ENCODE measurements around the gene MLN. TPM values are rescaled to one million over a fixed set of nuclear protein-coding genes. Genes with fewer than 3 reads are reported as not detected.
A peak's percentile ranks its signal among the peaks of the same experiment; 100 is the strongest.

MLN gene
- total RNA-seq, 1 donor from 2014 or later = not detected

GRCh38 chr6:33788694-33789549 is 14.9 kb downstream of the MLN start, which contains the start of gene LEMD2:
TSS of gene LEMD2 (minus strand) at chr6:33789130. CDS start at chr6:33789116, 14 bp downstream.
- Histone ChIP-seq H3K36me3 (ENCODE audit: control insufficient read depth, insufficient read depth, low read length) (peaks cover 12% of the 10 kb centered on the region), H3K27me3 (ENCODE audit: control insufficient read depth, insufficient read depth, low read length) (peaks cover 2% of the 10 kb centered on the region), H3K4me3 (ENCODE audit: low read depth, low read length) (peak within 1 kb of the TSS; percentile 59)
- FAIRE-seq (no peak), DNase-seq (ENCODE audit: low read depth) (peak; percentile 76)
- TF ChIP-seq CTCF (IDR thresholded peaks at IDR 0.05; ENCODE audit: insufficient read depth, low read length, severe bottlenecking) = peak; percentile 20

DNA sequence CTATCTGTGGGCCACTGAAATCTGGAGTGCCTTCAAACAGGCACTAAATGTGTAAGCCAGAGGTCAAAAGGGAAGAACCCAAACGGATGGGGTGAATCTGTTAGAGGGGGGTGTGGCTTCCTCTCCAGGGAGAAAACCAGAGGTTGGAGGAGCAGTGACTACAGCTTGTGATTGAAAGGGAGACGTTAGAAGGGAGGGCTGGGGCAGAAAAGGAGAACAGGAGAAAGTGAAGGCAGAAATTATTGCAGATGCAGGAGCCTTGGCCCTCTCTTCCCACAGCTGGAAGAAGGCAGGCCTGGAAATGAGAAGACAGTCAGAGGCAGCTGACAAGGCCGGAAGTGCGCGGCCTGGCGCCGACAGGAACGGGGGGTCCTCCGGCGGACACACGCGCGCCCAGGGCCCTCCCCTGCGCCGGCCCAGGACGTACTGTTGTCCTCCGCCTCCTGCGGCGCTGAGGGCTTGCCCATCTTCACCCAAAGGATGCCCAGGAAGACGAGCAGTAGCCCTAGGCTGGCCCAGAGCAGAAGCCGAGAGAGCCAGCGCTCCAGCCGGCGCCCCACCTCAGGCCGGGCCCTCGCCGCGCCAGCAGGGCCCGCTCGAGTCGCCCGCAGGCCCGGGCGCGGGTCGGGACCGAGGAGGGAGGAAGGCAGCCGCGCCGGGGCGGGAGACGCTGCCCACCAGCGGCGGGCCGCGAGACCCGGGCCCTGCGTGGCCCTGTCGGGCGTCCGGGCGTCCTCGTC is 15.7 kb downstream of the MLN start:
- DNase-seq (ENCODE audit: low read depth) = peak; percentile 51
- no peak for FAIRE-seq
- peaks cover 16% of the 10 kb centered on the region for H3K36me3 ChIP-seq (ENCODE audit: control insufficient read depth, insufficient read depth, low read length)
- H3K4me3 ChIP-seq (ENCODE audit: low read depth, low read length) = peak overlapping the region; percentile 59
- TF ChIP-seq CTCF (IDR thresholded peaks at IDR 0.05; ENCODE audit: insufficient read depth, low read length, severe bottlenecking) = no peak
- no peaks in the 10 kb centered on the region for H3K27me3 ChIP-seq (ENCODE audit: control insufficient read depth, insufficient read depth, low read length)

DNA sequence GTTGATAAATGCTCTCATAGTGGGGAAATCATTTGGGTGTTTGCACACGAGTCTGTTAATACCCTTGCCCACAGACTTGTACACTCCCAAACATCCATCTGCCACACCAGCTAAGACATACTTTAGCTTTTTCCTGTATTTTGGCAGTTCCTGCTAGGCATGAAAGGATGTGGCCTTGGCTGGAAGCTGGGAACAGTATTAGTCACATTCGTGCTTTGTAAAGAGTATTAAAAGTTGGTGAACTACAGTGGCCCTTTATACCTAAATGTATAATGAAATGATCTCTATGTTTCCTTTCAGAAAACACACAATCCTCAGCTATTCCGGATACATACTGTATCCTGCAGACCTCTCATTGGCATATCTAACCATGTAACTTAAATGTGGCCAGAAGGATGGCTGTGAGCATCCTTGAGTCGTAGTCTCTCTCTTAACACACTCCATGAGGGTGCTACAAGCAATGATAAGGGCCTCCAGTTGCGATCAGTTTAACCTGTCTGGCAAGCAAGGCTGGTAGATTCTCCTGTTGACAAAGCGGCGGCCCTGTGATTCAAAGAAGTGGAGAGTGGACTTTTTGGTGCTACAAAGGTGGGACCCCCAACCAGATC is 16.4 kb downstream of the MLN start:
- FAIRE-seq = no peak

GRCh38 chr6:33786736-33787135 is 17.1 kb downstream of the MLN start:
- no peak for TF ChIP-seq CTCF (IDR thresholded peaks at IDR 0.05; ENCODE audit: insufficient read depth, low read length, severe bottlenecking)
- no peak overlapping the region for H3K4me3 ChIP-seq (ENCODE audit: low read depth, low read length)
- FAIRE-seq (no peak), DNase-seq (ENCODE audit: low read depth) (no peak)
- no peaks in the 10 kb centered on the region for H3K27me3 ChIP-seq (ENCODE audit: control insufficient read depth, insufficient read depth, low read length)
- H3K36me3 ChIP-seq (ENCODE audit: control insufficient read depth, insufficient read depth, low read length) = peaks cover 18% of the 10 kb centered on the region

More for the DNA sequence above, 16.4 kb downstream of the MLN start:
- no peak for TF ChIP-seq CTCF (IDR thresholded peaks at IDR 0.05; ENCODE audit: insufficient read depth, low read length, severe bottlenecking)
- H3K36me3 ChIP-seq (ENCODE audit: control insufficient read depth, insufficient read depth, low read length) = peaks cover 18% of the 10 kb centered on the region
- H3K4me3 ChIP-seq (ENCODE audit: low read depth, low read length) = peak overlapping the region; percentile 59
- peak; percentile 44 for DNase-seq (ENCODE audit: low read depth)
- no peaks in the 10 kb centered on the region for H3K27me3 ChIP-seq (ENCODE audit: control insufficient read depth, insufficient read depth, low read length)

DNA sequence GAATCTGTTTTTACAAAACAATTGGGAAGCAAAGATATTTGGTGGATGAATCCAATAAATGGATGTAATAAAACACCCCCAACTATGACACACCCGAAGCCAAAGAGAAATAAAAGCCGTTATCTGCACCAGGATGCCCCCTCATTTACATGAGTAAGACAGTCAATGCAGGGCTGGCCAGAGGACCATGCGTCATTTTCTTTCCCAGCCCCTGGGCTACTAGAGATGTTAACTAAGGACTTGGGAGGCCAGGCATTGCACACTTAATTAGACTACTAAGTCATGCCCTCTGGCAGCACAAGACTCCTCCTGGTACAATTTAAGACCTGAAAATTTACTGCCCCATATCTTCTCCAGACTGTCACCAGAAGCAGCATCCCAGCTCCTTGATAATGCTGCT is 18.0 kb downstream of the MLN start:
- FAIRE-seq = no peak
- no peak for DNase-seq (ENCODE audit: low read depth)
- H3K36me3 ChIP-seq (ENCODE audit: control insufficient read depth, insufficient read depth, low read length) = peaks cover 18% of the 10 kb centered on the region
- no peak for TF ChIP-seq CTCF (IDR thresholded peaks at IDR 0.05; ENCODE audit: insufficient read depth, low read length, severe bottlenecking)
- no peaks in the 10 kb centered on the region for H3K27me3 ChIP-seq (ENCODE audit: control insufficient read depth, insufficient read depth, low read length)
- no peak overlapping the region for H3K4me3 ChIP-seq (ENCODE audit: low read depth, low read length)
